GM12878 (cell line): ENCODE results near the gene SLC35F6. TPM values are rescaled to one million over a fixed set of nuclear protein-coding genes. Genes with fewer than 3 reads are reported as not detected.

Source experiments
- ATAC-seq: fragments of 200-7000 bp; cut with Tn5 transposase; 3 replicates; pipeline ENCODE4 v1.9.1; 2020; ENCODE audit warnings: mild to moderate bottlenecking, moderate library complexity
- BruUV-seq: library from RNA; stranded (reverse); fragments of 400-500 nt; replicated peaks from 2 replicates; lab custom pipeline; 2021; lab: Mats Ljungman, UMichigan
- CTCF ChIA-PET: fragments of 300-600 bp; sonication (Branson Sonifier 250); formaldehyde crosslinking; extraction: SDS; loops from one replicate; lab custom pipeline; 2021; ENCODE audit warnings: inconsistent platforms; lab: Yijun Ruan, JAX
- POLR2A ChIA-PET: fragments of 350-600 bp; formaldehyde crosslinking; extraction: SDS; loops from one replicate; lab custom pipeline; 2021; ENCODE audit warnings: inconsistent platforms; lab: Charles Lee
- RAD21 ChIA-PET: fragments of 300-600 bp; sonication (Branson Sonifier 250); formaldehyde crosslinking; loops from one replicate; lab custom pipeline; 2023; ENCODE audit warnings: antibody characterized with exemption; ENCODE audit not compliant: unreplicated experiment; lab: Charles Lee
- SMC1A ChIA-PET: fragments of 300-600 bp; sonication (Branson Sonifier 250); formaldehyde crosslinking; loops from one replicate; lab custom pipeline; 2023; ENCODE audit not compliant: unreplicated experiment, uncharacterized antibody; lab: Charles Lee
- DNase-seq: peaks from one replicate; pipeline ENCODE4 v3.0.0-alpha.2; 2011; ENCODE audit warnings: low read depth, low spot score
- FAIRE-seq: peaks from 3 replicates; lab custom pipeline; 2011; peaks lifted over from hg19 to GRCh38; lab: Jason Lieb, UNC
- H2AFZ ChIP-seq: 2 replicates; pipeline ENCODE4 v1.6.0; 2011; ENCODE audit warnings: low read depth, low read length, control low read depth; ENCODE audit not compliant: control insufficient read depth
- H3K27ac ChIP-seq: 2 replicates; pipeline ENCODE4 v1.5.1; 2011; ENCODE audit warnings: control low read depth; ENCODE audit not compliant: control insufficient read depth, insufficient read depth
- H3K27me3 ChIP-seq, 2 experiments: replicated peaks in 1 of 2; 2 replicates each; pipeline versions ENCODE4 v1.6.0 to v1.6.1; 2011; ENCODE audit warnings: low read length in 1 of 2; ENCODE audit not compliant: control insufficient read depth in 2 of 2, insufficient read depth in 2 of 2
- H3K36me3 ChIP-seq, 2 experiments: 2 replicates each; pipeline ENCODE4 v1.5.1; 2011; ENCODE audit warnings: low read length in 1 of 2; ENCODE audit not compliant: control insufficient read depth in 2 of 2, insufficient read depth in 2 of 2
- H3K4me1 ChIP-seq: 2 replicates; pipeline ENCODE4 v1.6.1; 2011; ENCODE audit warnings: mild to moderate bottlenecking, low read length, moderate library complexity, mixed read lengths; ENCODE audit not compliant: control insufficient read depth, insufficient read depth
- H3K4me2 ChIP-seq: 2 replicates; pipeline ENCODE4 v1.6.0; 2011; ENCODE audit warnings: control low read depth; ENCODE audit not compliant: control insufficient read depth, insufficient read depth
- H3K4me3 ChIP-seq: fragments of 200-600 bp; sonication (generic); 2 replicates; pipeline ENCODE4 v1.5.1; 2016
- H3K79me2 ChIP-seq: 2 replicates; pipeline ENCODE4 v1.6.0; 2011; ENCODE audit warnings: low read length; ENCODE audit not compliant: control insufficient read depth, insufficient read depth
- H3K9ac ChIP-seq: 2 replicates; pipeline ENCODE4 v1.8.0; 2011; ENCODE audit warnings: low read length, control low read depth, mixed read lengths; ENCODE audit not compliant: control insufficient read depth, insufficient read depth
- H3K9me3 ChIP-seq: replicated peaks from 3 replicates; pipeline ENCODE4 v1.5.1; 2011; ENCODE audit warnings: mild to moderate bottlenecking, low read length; ENCODE audit not compliant: control insufficient read depth, insufficient read depth
- H4K20me1 ChIP-seq: 2 replicates; pipeline ENCODE4 v1.6.0; 2011; ENCODE audit not compliant: control insufficient read depth, insufficient read depth
- IKZF1 ChIP-seq: fragments of 450-650 bp; conservative IDR thresholded peaks from 2 replicates; pipeline ENCODE4 v1.6.1; 2017; ENCODE audit warnings: antibody characterized with exemption, mild to moderate bottlenecking
- IKZF2 ChIP-seq, 2 experiments: fragments of 450-650 bp; IDR thresholded peaks; 2 replicates each; pipeline ENCODE4 v1.6.1; 2017; ENCODE audit warnings: mild to moderate bottlenecking in 2 of 2, moderate library complexity in 2 of 2
- NFIC ChIP-seq: IDR thresholded peaks from 2 replicates; pipeline ENCODE4 v1.6.1; 2012; ENCODE audit warnings: low read depth, mild to moderate bottlenecking, inconsistent platforms, low read length, moderate library complexity
- RUNX3 ChIP-seq: IDR thresholded peaks from 2 replicates; pipeline ENCODE4 v1.6.1; 2012; ENCODE audit warnings: low read length, inconsistent platforms
- SMAD1 ChIP-seq: fragments of 450-650 bp; IDR thresholded peaks from 2 replicates; pipeline ENCODE4 v1.6.1; 2018; ENCODE audit warnings: mild to moderate bottlenecking, low read depth; ENCODE audit not compliant: partially characterized antibody
- SREBF2 ChIP-seq: IDR thresholded peaks from 2 replicates; pipeline ENCODE4 v1.6.1; 2012; ENCODE audit warnings: mild to moderate bottlenecking, low read length
- SUPT20H ChIP-seq: IDR thresholded peaks from 2 replicates; pipeline ENCODE4 v1.6.1; 2011; ENCODE audit warnings: low read depth, mild to moderate bottlenecking, low read length, moderate library complexity, borderline replicate concordance; ENCODE audit not compliant: control insufficient read depth
- TAF1 ChIP-seq: IDR thresholded peaks from 2 replicates; pipeline ENCODE4 v1.6.1; 2011; ENCODE audit warnings: mild to moderate bottlenecking, low read depth, low read length, borderline replicate concordance
- TCF7 ChIP-seq: IDR thresholded peaks from 2 replicates; pipeline ENCODE4 v1.6.1; 2014; ENCODE audit warnings: antibody characterized with exemption, borderline replicate concordance
- YBX1 ChIP-seq: fragments of 450-650 bp; IDR thresholded peaks from 2 replicates; pipeline ENCODE4 v1.6.1; 2016; ENCODE audit warnings: antibody characterized with exemption
- ZNF217 ChIP-seq: fragments of 450-650 bp; IDR thresholded peaks from 2 replicates; pipeline ENCODE4 v1.6.1; 2017; ENCODE audit warnings: antibody characterized with exemption, mild to moderate bottlenecking
- ZNF384 ChIP-seq: IDR thresholded peaks from 2 replicates; pipeline ENCODE4 v1.6.1; 2012; ENCODE audit warnings: low read depth, mild to moderate bottlenecking, low read length, improper control_type of control experiment, borderline replicate concordance
- WGBS: methylation state at CpG from one replicate; pipeline ENCODE4 v1.1.6; 2016; ENCODE audit warnings: low lambda C conversion rate; ENCODE audit not compliant: insufficient replicate concordance, insufficient coverage; ENCODE audit errors: missing lambda C conversion rate; 5-methylcytosine and 5-hydroxymethylcytosine counted together
- in situ Hi-C: fragments of 300-500 bp; cut with MboI; formaldehyde crosslinking; loops from 9 replicates; pipeline ENCODE4 v1.14.3; 2018; ENCODE audit warnings: mixed read lengths
- intact Hi-C: fragments of 100-400 bp; cut with micrococcal nuclease; formaldehyde crosslinking; loops from one replicate; pipeline ENCODE4 v1.14.2; 2022; ENCODE audit not compliant: unreplicated experiment
- polyA plus RNA-seq, 11 experiments: library from polyadenylated mRNA; depleted of rRNA in 4 of 11; unstranded in 6 of 11; stranded (reverse) in 5 of 11; fragments of >200 nt; fragmentation: Nextera tagmentation in 4 of 11; fragmentation: Illumina TruSeq in 1 of 11; extraction: Ambion mirVana in 4 of 11; extraction: Trizol in 1 of 11; gene quantifications; 1 replicate in 1 of 11; 2 replicates in 10 of 11; pipeline versions ENCODE4 v1.2.1 to v1.2.3, GENCODE V29; 2011 to 2016; ENCODE audit warnings: inconsistent platforms in 2 of 11, missing spikeins in 2 of 11, low read depth in 1 of 11
- total RNA-seq, 4 experiments: library from RNA; depleted of rRNA in 3 of 4; stranded (reverse); fragments of >200 nt in 3 of 4; fragmentation: Illumina TruSeq in 1 of 4; extraction: Trizol in 1 of 4; gene quantifications; 2 replicates each; pipeline versions ENCODE4 v1.2.1 to v1.2.3, GENCODE V29; 2013 to 2021

The SLC35F6 gene
- total and polyA plus RNA-seq, 10 of the 15 experiments (the other 5 are each of a cell fraction or from before 2014, with no cell fraction given) = 4.0 to 10.5 (median 8.0) TPM

- TF ChIP-seq SMAD1 (no peak), NFIC (no peak)
Measured at GRCh38 chr2:26730549-26731344, 33.3 kb upstream of the SLC35F6 start (continued).

DNA sequence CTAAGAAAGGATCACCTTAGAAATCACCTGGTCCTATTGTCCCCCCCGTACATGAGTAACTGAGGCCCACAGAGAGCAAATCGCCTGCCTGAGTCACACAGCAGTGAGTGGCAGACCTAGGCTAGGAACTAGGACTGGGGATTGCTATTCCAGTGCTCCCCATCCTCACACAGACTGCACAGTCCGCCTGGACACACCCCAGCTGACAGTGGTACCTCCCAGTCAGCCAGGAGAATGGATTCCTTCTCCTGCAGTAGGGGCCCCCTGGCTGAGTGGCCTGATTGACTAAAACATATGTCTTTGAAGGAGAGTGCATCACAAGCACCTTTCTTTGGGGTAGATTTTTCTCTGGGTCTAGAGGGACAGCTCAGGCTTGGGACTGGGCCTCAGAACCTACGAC, 32.4 kb upstream of the SLC35F6 start:
- H3K9ac ChIP-seq = no peak overlapping the region
- no peaks in the 10 kb centered on the region for H3K4me1 ChIP-seq
- TF ChIP-seq TCF7 (no peak), YBX1 (no peak), RUNX3 (no peak), TAF1 (no peak), ZNF217 (no peak), ZNF384 (no peak), SUPT20H (no peak), IKZF1 (no peak), IKZF2 (IDR thresholded peaks at IDR 0.05) (no peak), SREBF2 (no peak)
- TF ChIP-seq, all 136 proteins: peak for 0
- H3K27me3 ChIP-seq = peaks cover 0 to 2% of the 10 kb centered on the region in 2 experiments; a peak in 2 of 4 replicates
- no peak overlapping the region for H3K27ac ChIP-seq
- POLR2A ChIA-PET = no interaction called here
- 2% methylated on average over 4 of the region's 4 CpGs for WGBS
- H2AFZ ChIP-seq = no peak overlapping the region
- RAD21 ChIA-PET = no interaction called here
- H3K9me3 ChIP-seq = no peaks in the 10 kb centered on the region
- no peak for DNase-seq
- SMC1A ChIA-PET = interaction anchor here (2.0 to 2.1 kb wide), 2 partner anchors 11 kb away, joined by 4 to 7 read pairs; no protein-coding TSS in a partner anchor
- CTCF ChIA-PET = interaction anchor here (1.0 to 1.3 kb wide), 2 partner anchors 11 to 14 kb away, joined by 4 read pairs; no protein-coding TSS in a partner anchor
- H3K36me3 ChIP-seq = no peaks in the 10 kb centered on the region
- no peak for ATAC-seq
- BruUV-seq = no TSS peak
- H3K4me2 ChIP-seq = no peak overlapping the region
- H4K20me1 ChIP-seq = no peaks in the 10 kb centered on the region
- no peak overlapping the region for H3K4me3 ChIP-seq
- intact Hi-C loops (no loop called here), in situ Hi-C loops (no loop called here)
- no peak for FAIRE-seq
- no peaks in the 10 kb centered on the region for H3K79me2 ChIP-seq
